Muscle of arm (tissue), 12 donors: ENCODE data around the gene CNTN4. TPM values are rescaled to one million over a fixed set of nuclear protein-coding genes. Genes with fewer than 3 reads are reported as not detected.
A peak's percentile ranks its signal among the peaks of the same experiment; 100 is the strongest.

Experiments used
- DNase-seq: peaks from one replicate; pipeline ENCODE4 v3.0.0-alpha.2; 2013
- polyA plus RNA-seq, 12 donors: library from polyadenylated mRNA; unstranded; fragments of 120-200 nt; gene quantifications; one replicate each; pipeline ENCODE4 v1.2.1, GENCODE V29; 2013; ENCODE audit not compliant: insufficient read length in 12 of 12

CNTN4 gene
- polyA plus RNA-seq, 12 donors, result 5.9 to 32.9 (median 7.9) TPM; not detected in 1

DNA sequence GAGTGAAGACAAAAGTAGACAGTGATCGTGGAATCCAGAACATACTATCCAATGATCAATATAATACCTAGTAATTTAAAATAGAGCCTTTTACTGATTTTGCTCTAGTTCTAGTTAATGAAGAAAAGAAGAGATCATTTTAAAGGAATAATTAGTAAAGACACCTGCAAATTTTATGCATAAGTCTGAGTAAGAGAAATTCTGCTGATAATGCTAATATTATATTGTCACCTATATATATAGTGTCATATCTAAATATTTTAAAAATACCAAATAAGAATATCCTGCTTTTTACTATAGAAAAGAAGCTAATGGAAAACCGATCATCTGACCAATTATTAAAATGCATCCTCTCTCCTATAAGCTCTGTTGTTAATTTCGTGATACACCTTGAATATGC lies 152.1 kb downstream of the CNTN4 start:
- DNase-seq, result no peak

DNA sequence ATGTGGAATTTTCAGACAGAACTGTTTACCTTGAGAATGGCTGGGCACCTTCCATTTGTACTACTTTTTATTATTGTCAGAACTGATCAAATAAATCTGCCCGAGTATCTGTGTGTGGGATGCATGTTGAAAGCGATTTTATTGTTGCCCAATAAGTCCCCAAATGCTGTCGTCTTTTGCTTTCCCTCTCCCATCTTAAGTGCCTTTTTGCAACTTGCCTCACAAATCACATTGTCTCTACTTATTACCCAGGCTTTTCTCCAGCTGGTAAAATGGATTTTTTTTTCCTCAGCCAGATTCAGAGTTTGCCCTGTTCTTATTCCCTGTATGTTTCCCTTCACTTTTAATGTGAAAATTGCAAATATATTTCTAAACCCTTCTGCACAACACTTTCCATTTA lies 163.1 kb downstream of the CNTN4 start:
- no peak for DNase-seq

GRCh38 chr3:2262204-2262603 lies 163.5 kb downstream of the CNTN4 start:
- DNase-seq, result peak; percentile 6

DNA sequence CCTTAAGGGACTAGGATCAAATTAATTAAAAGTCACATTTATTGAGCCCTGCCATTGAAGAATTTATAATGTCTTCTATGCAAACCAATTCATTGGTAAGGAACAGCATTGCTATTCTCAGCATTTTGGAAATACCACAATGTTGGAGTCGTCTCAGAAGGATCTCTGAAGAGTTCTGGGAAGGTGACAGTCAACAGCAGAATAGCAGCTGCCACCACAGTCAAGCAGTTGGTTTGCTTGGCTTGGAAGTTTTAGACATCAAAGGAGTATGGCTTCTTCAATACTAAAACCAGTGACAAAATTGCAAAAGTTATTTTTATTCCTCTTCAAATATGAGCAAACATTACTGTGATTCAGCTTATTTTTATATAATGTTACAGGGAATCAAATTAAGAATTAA lies 167.9 kb downstream of the CNTN4 start:
- DNase-seq, result no peak

- no peak for DNase-seq
These were observed 170.1 kb downstream of the CNTN4 start for GRCh38 chr3:2268779-2269178.

DNA sequence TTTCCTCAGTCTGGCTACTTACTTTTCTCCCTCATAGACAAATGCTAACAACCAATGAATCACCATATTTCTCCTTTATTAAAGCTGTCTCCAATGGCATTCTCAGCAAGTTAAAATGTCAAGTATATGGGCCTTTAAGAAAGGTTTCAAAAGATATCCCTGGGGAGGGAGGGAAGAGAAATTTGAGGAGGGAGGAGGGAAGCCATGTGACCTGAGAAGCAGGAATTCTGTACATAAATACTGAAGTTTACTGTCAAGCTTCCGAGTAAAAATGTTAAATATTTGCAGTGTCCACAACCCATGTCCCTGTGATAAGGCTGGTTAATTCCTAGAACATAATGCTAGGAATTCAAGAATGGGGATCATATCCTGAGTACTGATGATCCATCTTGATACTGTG lies 175.9 kb downstream of the CNTN4 start:
- no peak for DNase-seq

GRCh38 chr3:2283818-2284217 lies 185.2 kb downstream of the CNTN4 start:
- DNase-seq, result no peak

GRCh38 chr3:2300938-2301337 lies 202.3 kb downstream of the CNTN4 start:
- DNase-seq, result no peak

DNA sequence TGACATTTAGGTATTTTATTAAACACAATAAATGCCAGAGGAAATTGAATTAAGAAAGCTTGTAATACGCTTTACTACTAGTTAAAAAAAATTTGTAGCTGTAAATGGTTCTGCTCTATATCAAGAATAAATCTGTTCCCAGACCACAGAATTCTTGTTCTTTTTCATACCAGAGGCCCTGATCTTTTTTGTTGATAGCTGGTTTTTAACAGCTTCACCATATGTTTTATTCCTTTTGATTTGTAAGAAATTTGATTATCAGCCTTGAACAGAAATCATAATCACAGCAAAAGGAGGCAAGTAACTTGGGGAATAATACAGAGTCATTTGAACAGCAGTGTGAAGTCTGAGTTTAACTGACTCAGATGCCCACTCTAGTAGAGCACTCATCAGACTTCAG lies 202.7 kb downstream of the CNTN4 start:
- no peak for DNase-seq

- peak; percentile 43 for DNase-seq
These were observed 204.9 kb downstream of the CNTN4 start for GRCh38 chr3:2303566-2303965.

GRCh38 chr3:2311022-2311421 lies 212.4 kb downstream of the CNTN4 start:
- DNase-seq, result no peak

GRCh38 chr3:2317521-2317920 lies 218.9 kb downstream of the CNTN4 start:
- DNase-seq, result no peak

DNA sequence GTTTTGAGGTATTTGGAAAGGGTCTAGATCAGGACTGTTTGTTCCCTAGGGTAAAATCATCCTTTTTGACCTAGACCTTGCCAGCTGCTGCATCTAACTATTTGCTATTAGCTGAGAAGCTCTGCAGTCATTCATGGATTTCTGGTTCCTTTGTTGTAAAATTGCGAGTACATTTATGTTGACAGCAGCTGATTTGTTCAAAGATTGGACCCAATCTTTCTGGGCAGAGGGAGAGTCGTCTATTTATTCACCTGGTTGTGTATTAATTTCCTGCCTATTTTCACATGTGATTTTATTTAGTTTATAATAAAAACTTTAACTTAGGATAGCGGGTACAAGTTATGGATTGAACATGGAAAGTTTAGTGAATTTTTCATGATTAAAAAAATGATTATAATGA lies 236.3 kb downstream of the CNTN4 start:
- DNase-seq, result no peak

DNA sequence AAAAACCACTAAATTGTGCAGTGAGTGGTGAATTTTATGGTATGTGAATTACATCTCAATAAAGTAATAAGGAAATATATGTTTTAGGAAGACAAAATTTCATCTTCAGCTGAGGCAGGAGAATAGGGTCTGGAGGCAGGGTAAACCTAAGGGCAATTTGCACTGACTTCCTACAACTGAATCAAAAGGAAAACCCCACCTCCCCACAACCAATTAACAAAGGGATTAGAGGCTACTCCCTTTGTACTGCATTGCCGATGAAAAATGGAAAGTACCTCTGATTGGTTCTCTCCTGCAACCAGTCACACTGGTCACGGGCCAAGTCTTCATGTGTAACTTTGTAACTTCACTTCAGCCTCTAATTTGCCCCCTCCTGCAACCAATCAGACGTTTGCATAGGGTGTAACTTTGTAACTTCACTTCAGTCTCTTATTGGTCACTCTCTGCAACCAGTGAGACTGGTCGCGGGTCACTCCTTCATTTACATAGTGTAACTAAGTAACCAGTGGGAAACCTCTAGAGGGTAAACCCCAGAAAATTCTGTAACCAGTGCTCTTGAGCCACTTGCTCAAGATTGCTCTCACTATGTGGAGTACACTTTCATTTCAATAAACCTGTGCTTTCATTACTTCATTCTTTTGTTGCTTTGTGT lies 244.5 kb downstream of the CNTN4 start:
- no peak for DNase-seq

GRCh38 chr3:2352134-2352762 lies 253.6 kb downstream of the CNTN4 start:
- no peak for DNase-seq

- no peak for DNase-seq
These were observed 256.0 kb downstream of the CNTN4 start for GRCh38 chr3:2354702-2355101.

- DNase-seq, result no peak
These were observed 257.8 kb downstream of the CNTN4 start for GRCh38 chr3:2356298-2356950.

GRCh38 chr3:2360815-2361214 lies 262.1 kb downstream of the CNTN4 start:
- no peak for DNase-seq

GRCh38 chr3:2362122-2362521 lies 263.5 kb downstream of the CNTN4 start:
- DNase-seq, result no peak

- DNase-seq, result no peak
These were observed 265.2 kb downstream of the CNTN4 start for GRCh38 chr3:2363854-2364253.

GRCh38 chr3:2370317-2370716 lies 271.7 kb downstream of the CNTN4 start:
- DNase-seq, result no peak

- DNase-seq, result peak; percentile 56
These were observed 273.6 kb downstream of the CNTN4 start for GRCh38 chr3:2372306-2372705.

DNA sequence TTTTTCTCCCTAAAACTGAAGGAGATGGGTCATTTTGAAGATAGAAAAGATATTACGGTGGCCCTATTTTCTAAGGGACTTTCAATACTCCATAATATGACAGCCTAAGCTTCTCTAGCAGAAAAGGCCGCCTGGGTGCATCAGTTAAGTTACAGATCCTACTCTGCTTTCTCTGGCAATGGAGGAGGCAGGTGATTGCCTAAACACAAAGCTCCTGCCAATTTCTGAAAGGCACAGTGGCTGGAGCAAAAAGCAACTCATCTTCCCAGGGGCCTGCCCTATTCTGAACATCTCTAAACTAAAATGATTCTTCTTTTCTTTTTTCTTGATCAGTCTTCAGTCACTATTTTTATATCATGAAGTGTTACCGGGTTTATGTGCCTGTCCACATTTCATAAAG lies 276.7 kb downstream of the CNTN4 start:
- no peak for DNase-seq
